SK-N-SH (cell line): Measurements from ENCODE around the gene PES1. TPM values are rescaled to one million over a fixed set of nuclear protein-coding genes. Genes with fewer than 3 reads are reported as not detected.
A peak's percentile ranks its signal among the peaks of the same experiment; 100 is the strongest.

Experiments used
- CTCF ChIA-PET: fragments of 300-600, 350-600 bp; formaldehyde crosslinking; extraction: SDS; loops from one replicate; lab custom pipeline; 2021; lab: Yijun Ruan, JAX
- POLR2A ChIA-PET: fragments of 350-600 bp; sonication (Branson Sonifier 250); formaldehyde crosslinking; extraction: SDS; loops from one replicate; lab custom pipeline; 2020; ENCODE audit warnings: antibody characterized with exemption, inconsistent platforms; lab: Yijun Ruan, JAX
- DNase-seq: peaks from one replicate; pipeline ENCODE4 v3.0.0; 2012
- H2AFZ ChIP-seq: fragments of 200-600 bp; sonication (generic); 2 replicates; pipeline ENCODE4 v1.8.1; 2016; ENCODE audit warnings: antibody characterized with exemption, mild to moderate bottlenecking, low read depth
- H3F3A ChIP-seq: fragments of 200-600 bp; sonication (generic); replicated peaks from 2 replicates; pipeline ENCODE3; 2016; ENCODE audit warnings: antibody characterized with exemption, mild to moderate bottlenecking; ENCODE audit not compliant: insufficient read depth
- H3K27ac ChIP-seq, 2 experiments: fragments of 200-500 bp in 1 of 2; fragments of 200-600 bp in 1 of 2; sonication (Bioruptor generic) in 1 of 2; sonication (generic), shearing (Covaris generic) in 1 of 2; 2 replicates each; pipeline versions ENCODE4 v1.5.1 to v1.6.1; 2014 to 2016; ENCODE audit warnings: low read depth in 2 of 2, inconsistent platforms in 1 of 2, low read length in 1 of 2, mild to moderate bottlenecking in 1 of 2, mixed read lengths in 1 of 2
- H3K27me3 ChIP-seq: fragments of 200-600 bp; sonication (generic), shearing (Covaris generic); 2 replicates; pipeline ENCODE4 v1.6.1; 2016; ENCODE audit warnings: mixed run types; ENCODE audit not compliant: insufficient read depth
- H3K36me3 ChIP-seq, 2 experiments: fragments of 200-500 bp in 1 of 2; fragments of 200-600 bp in 1 of 2; sonication (Bioruptor generic) in 1 of 2; sonication (generic) in 1 of 2; replicated peaks in 1 of 2; 2 replicates each; pipeline versions ENCODE3 to v1.5.1; 2014 to 2016; ENCODE audit warnings: low read length in 1 of 2, mild to moderate bottlenecking in 1 of 2; ENCODE audit not compliant: insufficient read depth in 2 of 2, control insufficient read depth in 1 of 2
- H3K4me1 ChIP-seq, 2 experiments: fragments of 200-500 bp in 1 of 2; fragments of 200-600 bp in 1 of 2; sonication (Bioruptor generic) in 1 of 2; sonication (generic), shearing (Covaris generic) in 1 of 2; 2 replicates each; pipeline versions ENCODE4 v1.5.1 to v1.6.1; 2014 to 2016; ENCODE audit warnings: low read depth in 1 of 2, low read length in 1 of 2, mixed run types in 1 of 2; ENCODE audit not compliant: insufficient read depth in 2 of 2, control insufficient read depth in 1 of 2
- H3K4me2 ChIP-seq: fragments of 200-600 bp; sonication (generic), shearing (Covaris generic); 2 replicates; pipeline ENCODE4 v1.6.1; 2017; ENCODE audit warnings: mixed run types
- H3K4me3 ChIP-seq, 2 experiments: fragments of 200-500 bp in 1 of 2; fragments of 200-600 bp in 1 of 2; sonication (Bioruptor generic) in 1 of 2; sonication (generic), shearing (Covaris generic) in 1 of 2; 2 replicates each; pipeline versions ENCODE4 v1.5.1 to v1.8.1; 2014 to 2016; ENCODE audit warnings: low read depth in 2 of 2, inconsistent platforms in 1 of 2, low read length in 1 of 2, mild to moderate bottlenecking in 1 of 2, mixed read lengths in 1 of 2, moderate library complexity in 1 of 2
- H3K79me2 ChIP-seq: fragments of 200-600 bp; sonication (generic); 2 replicates; pipeline ENCODE4 v1.8.1; 2017; ENCODE audit warnings: mild to moderate bottlenecking; ENCODE audit not compliant: insufficient read depth
- H3K9ac ChIP-seq: fragments of 200-600 bp; sonication (generic); 2 replicates; pipeline ENCODE4 v1.6.1; 2017; ENCODE audit warnings: mixed run types
- H3K9me2 ChIP-seq: fragments of 200-600 bp; sonication (generic); 2 replicates; pipeline ENCODE4 v1.6.1; 2017; ENCODE audit warnings: mixed run types
- H3K9me3 ChIP-seq: fragments of 200-600 bp; sonication (generic); 2 replicates; pipeline ENCODE4 v1.6.1; 2017; ENCODE audit warnings: mixed run types, mild to moderate bottlenecking, moderate library complexity
- H4K20me1 ChIP-seq: fragments of 200-600 bp; sonication (generic); 2 replicates; pipeline ENCODE4 v1.6.1; 2017; ENCODE audit warnings: mild to moderate bottlenecking, mixed run types; ENCODE audit not compliant: insufficient read depth
- ELF1 ChIP-seq: IDR thresholded peaks from 2 replicates; pipeline ENCODE4 v1.4.0; 2012
- EP300 ChIP-seq, 2 experiments: IDR thresholded peaks; 2 replicates each; pipeline versions ENCODE4 v1.4.0 to v1.6.1; 2012; ENCODE audit warnings: borderline replicate concordance in 1 of 2, low read depth in 1 of 2, low read length in 1 of 2
- FOSL2 ChIP-seq: IDR thresholded peaks from 2 replicates; pipeline ENCODE4 v1.4.0; 2012; ENCODE audit warnings: low read depth, mild to moderate bottlenecking, moderate library complexity, borderline replicate concordance
- FOXM1 ChIP-seq: IDR thresholded peaks from 2 replicates; pipeline ENCODE4 v1.4.0; 2012; ENCODE audit warnings: low read depth, mild to moderate bottlenecking
- GATA2 ChIP-seq: sonication (generic); formaldehyde crosslinking; IDR thresholded peaks from 2 replicates; pipeline ENCODE4 v1.5.0; 2020; ENCODE audit warnings: mild to moderate bottlenecking, missing genetic modification reagents
- NFIC ChIP-seq: IDR thresholded peaks from 2 replicates; pipeline ENCODE4 v1.4.0; 2012; ENCODE audit warnings: borderline replicate concordance
- NRF1 ChIP-seq: IDR thresholded peaks from 2 replicates; pipeline ENCODE4 v1.6.1; 2012; ENCODE audit warnings: low read depth, mild to moderate bottlenecking, low read length
- SIN3A ChIP-seq: IDR thresholded peaks from 2 replicates; pipeline ENCODE4 v1.6.1; 2012; ENCODE audit warnings: low read depth, mild to moderate bottlenecking, low read length, moderate library complexity, borderline replicate concordance
- TAF1 ChIP-seq: IDR thresholded peaks from 2 replicates; pipeline ENCODE4 v1.6.1; 2012; ENCODE audit warnings: low read depth, mild to moderate bottlenecking, low read length, moderate library complexity, borderline replicate concordance
- TCF12 ChIP-seq: IDR thresholded peaks from 2 replicates; pipeline ENCODE4 v1.4.0; 2012
- WGBS: methylation state at CpG from one replicate; pipeline ENCODE4 v1.1.6; 2017; ENCODE audit warnings: low lambda C conversion rate; 5-methylcytosine and 5-hydroxymethylcytosine counted together
- polyA plus RNA-seq, 3 experiments: library from polyadenylated mRNA; depleted of rRNA; stranded (reverse); fragments of >200 nt; gene quantifications; 2 replicates each; pipeline ENCODE4 v1.2.3, GENCODE V29; 2012
- TF ChIP-seq, protein P1 (sequence below): IDR thresholded peaks from 2 replicates; pipeline ENCODE4 v1.4.0; 2012; ENCODE audit warnings: low read depth, borderline replicate concordance
- TF ChIP-seq, protein P2 (sequence below): fragments of 200-600 bp; sonication (generic); IDR thresholded peaks from 2 replicates; pipeline ENCODE4 v1.6.1; 2017; ENCODE audit warnings: antibody characterized with exemption, mild to moderate bottlenecking, moderate library complexity

Gene PES1
- polyA plus RNA-seq, 1 of the 3 experiments (the other 2 are of a cell fraction) = 109 TPM

DNA sequence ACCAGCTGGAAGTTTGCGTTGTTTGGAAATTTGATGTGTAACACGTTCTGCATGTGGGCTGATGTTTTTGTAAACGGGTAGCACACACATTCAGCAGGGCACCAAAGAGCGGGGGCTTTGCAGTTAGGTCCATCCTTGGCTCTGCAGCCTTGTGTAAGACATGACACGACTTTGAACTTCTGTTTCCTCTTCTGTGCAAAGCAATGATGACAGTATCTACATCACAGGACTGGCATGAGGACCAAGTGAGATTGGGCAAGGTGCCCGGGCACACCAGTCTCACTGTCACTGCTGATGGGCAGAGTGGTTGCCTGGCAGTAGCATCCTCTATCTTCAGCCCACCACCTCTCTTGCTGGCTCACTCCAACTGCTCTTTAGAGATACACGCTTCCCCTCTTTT is 18.6 kb upstream of the PES1 start:
- Histone ChIP-seq H3K27me3 (no peaks in the 10 kb centered on the region), H3K9me2 (no peaks in the 10 kb centered on the region), H3K9me3 (no peaks in the 10 kb centered on the region), H3K79me2 (no peaks in the 10 kb centered on the region), H3K4me2 (no peak overlapping the region), H4K20me1 (no peaks in the 10 kb centered on the region), H3K27ac (no peak overlapping the region), H3K4me3 (no peak overlapping the region), H3K9ac (no peak overlapping the region), H3F3A (peaks cover 4% of the 10 kb centered on the region), H2AFZ (no peak overlapping the region), H3K36me3 (no peaks in the 10 kb centered on the region), H3K4me1 (peaks cover 10 to 15% of the 10 kb centered on the region in 2 experiments; a peak in 2 of 4 replicates)
- ChIA-PET CTCF (interaction anchor here (1.1 kb wide), 1 partner anchor 24 kb away, joined by 3 read pairs; no protein-coding TSS in a partner anchor), POLR2A (no interaction called here)
- 72% methylated on average over 7 of the region's 7 CpGs for WGBS
- no peak for TF ChIP-seq NRF1
- no peak for TF ChIP-seq TCF12
- TF ChIP-seq, protein P1, sequence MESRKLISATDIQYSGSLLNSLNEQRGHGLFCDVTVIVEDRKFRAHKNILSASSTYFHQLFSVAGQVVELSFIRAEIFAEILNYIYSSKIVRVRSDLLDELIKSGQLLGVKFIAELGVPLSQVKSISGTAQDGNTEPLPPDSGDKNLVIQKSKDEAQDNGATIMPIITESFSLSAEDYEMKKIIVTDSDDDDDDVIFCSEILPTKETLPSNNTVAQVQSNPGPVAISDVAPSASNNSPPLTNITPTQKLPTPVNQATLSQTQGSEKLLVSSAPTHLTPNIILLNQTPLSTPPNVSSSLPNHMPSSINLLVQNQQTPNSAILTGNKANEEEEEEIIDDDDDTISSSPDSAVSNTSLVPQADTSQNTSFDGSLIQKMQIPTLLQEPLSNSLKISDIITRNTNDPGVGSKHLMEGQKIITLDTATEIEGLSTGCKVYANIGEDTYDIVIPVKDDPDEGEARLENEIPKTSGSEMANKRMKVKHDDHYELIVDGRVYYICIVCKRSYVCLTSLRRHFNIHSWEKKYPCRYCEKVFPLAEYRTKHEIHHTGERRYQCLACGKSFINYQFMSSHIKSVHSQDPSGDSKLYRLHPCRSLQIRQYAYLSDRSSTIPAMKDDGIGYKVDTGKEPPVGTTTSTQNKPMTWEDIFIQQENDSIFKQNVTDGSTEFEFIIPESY = no peak
- no peak for TF ChIP-seq EP300 (IDR thresholded peaks at IDR 0.05; ENCODE audit: borderline replicate concordance in 1 of 2, low read depth in 1 of 2, low read length in 1 of 2)
- no peak for TF ChIP-seq TAF1
- no peak for TF ChIP-seq FOXM1
- TF ChIP-seq NFIC = no peak
- TF ChIP-seq, protein P2, sequence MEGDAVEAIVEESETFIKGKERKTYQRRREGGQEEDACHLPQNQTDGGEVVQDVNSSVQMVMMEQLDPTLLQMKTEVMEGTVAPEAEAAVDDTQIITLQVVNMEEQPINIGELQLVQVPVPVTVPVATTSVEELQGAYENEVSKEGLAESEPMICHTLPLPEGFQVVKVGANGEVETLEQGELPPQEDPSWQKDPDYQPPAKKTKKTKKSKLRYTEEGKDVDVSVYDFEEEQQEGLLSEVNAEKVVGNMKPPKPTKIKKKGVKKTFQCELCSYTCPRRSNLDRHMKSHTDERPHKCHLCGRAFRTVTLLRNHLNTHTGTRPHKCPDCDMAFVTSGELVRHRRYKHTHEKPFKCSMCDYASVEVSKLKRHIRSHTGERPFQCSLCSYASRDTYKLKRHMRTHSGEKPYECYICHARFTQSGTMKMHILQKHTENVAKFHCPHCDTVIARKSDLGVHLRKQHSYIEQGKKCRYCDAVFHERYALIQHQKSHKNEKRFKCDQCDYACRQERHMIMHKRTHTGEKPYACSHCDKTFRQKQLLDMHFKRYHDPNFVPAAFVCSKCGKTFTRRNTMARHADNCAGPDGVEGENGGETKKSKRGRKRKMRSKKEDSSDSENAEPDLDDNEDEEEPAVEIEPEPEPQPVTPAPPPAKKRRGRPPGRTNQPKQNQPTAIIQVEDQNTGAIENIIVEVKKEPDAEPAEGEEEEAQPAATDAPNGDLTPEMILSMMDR = no peak
- no peak for TF ChIP-seq SIN3A
- no peak for TF ChIP-seq ELF1
- TF ChIP-seq GATA2 (CRISPR knock-in tag) = no peak
- DNase-seq = no peak

DNA sequence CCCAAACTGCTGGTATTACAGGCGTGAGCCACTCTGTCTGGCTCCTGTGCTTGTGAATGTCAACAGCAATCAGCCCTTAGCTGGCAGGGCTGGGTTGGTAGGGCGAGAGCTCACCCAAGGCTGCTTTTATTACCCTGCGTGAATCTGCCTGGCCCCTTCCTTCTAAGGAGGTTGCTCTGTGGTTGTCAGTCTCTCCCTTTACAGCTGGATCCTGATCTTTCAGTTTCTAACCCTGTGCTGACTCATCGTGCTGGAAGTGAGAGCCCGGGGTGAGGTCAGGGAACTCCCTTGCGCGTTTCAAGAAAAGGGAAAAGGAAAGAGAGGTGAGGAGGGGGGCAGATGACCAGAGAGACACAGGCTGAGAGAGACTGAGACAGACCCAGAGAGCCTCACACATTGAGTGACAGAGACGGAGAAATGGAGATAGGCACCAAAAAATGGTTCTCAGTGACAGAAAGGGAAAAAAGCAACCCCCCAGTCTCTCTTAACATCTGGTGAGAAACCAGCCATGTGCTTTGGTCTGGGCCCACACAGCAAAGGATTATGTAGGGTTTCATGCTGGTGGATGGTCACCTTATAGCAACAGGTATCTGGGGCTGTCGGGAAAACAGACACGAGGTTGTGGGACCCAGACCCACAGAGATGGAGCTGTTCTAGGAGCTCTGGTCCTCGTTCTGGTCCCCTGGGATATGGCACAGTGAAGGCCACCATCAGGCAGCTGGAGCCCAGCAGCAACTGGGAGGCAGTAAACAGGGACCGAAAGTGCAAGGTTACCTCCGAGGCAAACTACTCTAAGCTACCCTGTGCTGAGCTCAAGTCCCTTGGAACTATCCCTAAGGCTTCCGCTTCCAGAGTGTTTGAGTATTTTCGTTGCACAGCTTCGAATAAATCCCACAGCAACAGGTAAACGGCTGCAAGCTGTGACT is 17.8 kb upstream of the PES1 start:
- peak overlapping the region in 1 of 2 experiments; percentile 39; a peak in 1 of 4 replicates for H3K27ac ChIP-seq
- peaks cover 4% of the 10 kb centered on the region for H3F3A ChIP-seq
- TF ChIP-seq, protein P2 = no peak
- peak; percentile 47; the same call in 1 of the 2 replicates for TF ChIP-seq FOSL2
- H3K4me1 ChIP-seq = peaks cover 10 to 15% of the 10 kb centered on the region in 2 experiments; a peak in 2 of 4 replicates
- H3K9ac ChIP-seq = no peak overlapping the region; the same call in 1 of the 2 replicates
- H3K79me2 ChIP-seq = no peaks in the 10 kb centered on the region
- POLR2A ChIA-PET = no interaction called here
- H3K9me2 ChIP-seq = no peaks in the 10 kb centered on the region
- H4K20me1 ChIP-seq = no peaks in the 10 kb centered on the region
- H3K9me3 ChIP-seq = no peaks in the 10 kb centered on the region
- DNase-seq = no peak
- H3K4me3 ChIP-seq = no peak overlapping the region
- 67% methylated on average over 16 of the region's 17 CpGs for WGBS
- H2AFZ ChIP-seq = peak overlapping the region; percentile 24; the same call in 1 of the 2 replicates
- no peaks in the 10 kb centered on the region for H3K27me3 ChIP-seq
- peak overlapping the region; percentile 29; the same call in 1 of the 2 replicates for H3K4me2 ChIP-seq
- CTCF ChIA-PET = interaction anchor here (1.1 to 4.1 kb wide), 2 partner anchors 25 kb away, joined by 3 to 24 read pairs; partner anchors contain the start of gene SLC35E4
- H3K36me3 ChIP-seq = no peaks in the 10 kb centered on the region
